KMS-11 (cell line): ENCODE measurements around the gene PTGES3L.
"Not testable (repeated sequence)": the region's sequence is repeated elsewhere in the genome, so short reads cannot be mapped to it uniquely, and the experiment has no call there.

ENCODE experiments used
- H2AFZ ChIP-seq: fragments of 200-600 bp; sonication (generic); 2 replicates; pipeline ENCODE4 v1.6.1; 2016; ENCODE audit warnings: antibody characterized with exemption, mixed run types, low read depth
- H3K27ac ChIP-seq: fragments of 200-600 bp; sonication (generic); 2 replicates; pipeline ENCODE4 v1.6.1; 2016; ENCODE audit warnings: mild to moderate bottlenecking, mixed run types
- H3K27me3 ChIP-seq: fragments of 200-600 bp; sonication (generic); 2 replicates; pipeline ENCODE4 v1.6.1; 2017; ENCODE audit warnings: mild to moderate bottlenecking, low read depth, mixed run types, moderate library complexity; ENCODE audit not compliant: insufficient read depth
- H3K36me3 ChIP-seq: fragments of 200-600 bp; sonication (generic); 2 replicates; pipeline ENCODE4 v1.6.1; 2017; ENCODE audit warnings: mild to moderate bottlenecking, mixed run types; ENCODE audit not compliant: insufficient read depth
- H3K4me1 ChIP-seq: fragments of 200-600 bp; sonication (generic); 2 replicates; pipeline ENCODE4 v1.6.1; 2016; ENCODE audit warnings: mild to moderate bottlenecking, low read depth, mixed run types; ENCODE audit not compliant: poor library complexity, severe bottlenecking
- H3K4me2 ChIP-seq: fragments of 200-600 bp; sonication (generic); 2 replicates; pipeline ENCODE4 v1.7.0; 2016; ENCODE audit warnings: mild to moderate bottlenecking, mixed run types
- H3K4me3 ChIP-seq: fragments of 200-600 bp; sonication (generic); IDR thresholded peaks from 2 replicates; pipeline ENCODE4 v1.6.1; 2017; ENCODE audit warnings: low read depth, low read length, mixed read lengths; ENCODE audit not compliant: insufficient read depth
- H3K79me2 ChIP-seq: fragments of 200-600 bp; sonication (generic); 2 replicates; pipeline ENCODE4 v1.6.1; 2016; ENCODE audit warnings: low read depth, mixed run types; ENCODE audit not compliant: insufficient read depth
- H3K9ac ChIP-seq: fragments of 200-600 bp; sonication (generic); 2 replicates; pipeline ENCODE4 v1.6.1; 2016; ENCODE audit warnings: mild to moderate bottlenecking, mixed run types
- H4K20me1 ChIP-seq: fragments of 200-600 bp; sonication (generic); 2 replicates; pipeline ENCODE4 v1.6.1; 2016; ENCODE audit warnings: mild to moderate bottlenecking, mixed run types; ENCODE audit not compliant: insufficient read depth
- CTCF ChIP-seq: fragments of 200-600 bp; sonication (generic); conservative IDR thresholded peaks from 2 replicates; pipeline ENCODE4 v1.6.1; 2017; ENCODE audit warnings: low read depth, mild to moderate bottlenecking, antibody characterized with exemption, low read length, moderate library complexity, mixed read lengths

Gene PTGES3L

GRCh38 chr17:42982266-42982665 is 2.4 kb upstream of the PTGES3L start:
- H3K36me3 ChIP-seq = no peaks in the 10 kb centered on the region; the same call in 1 of the 2 replicates
- H3K4me3 ChIP-seq = no peak overlapping the region
- peak overlapping the region; percentile 89; the same call in 1 of the 2 replicates for H3K4me2 ChIP-seq
- no peaks in the 10 kb centered on the region for H4K20me1 ChIP-seq
- no peak overlapping the region for H3K9ac ChIP-seq
- no peak for TF ChIP-seq CTCF
- no peak overlapping the region for H3K27ac ChIP-seq
- H3K4me1 ChIP-seq = peaks cover 41% of the 10 kb centered on the region
- H2AFZ ChIP-seq = no peak overlapping the region
- no peaks in the 10 kb centered on the region for H3K27me3 ChIP-seq
- H3K79me2 ChIP-seq = peaks cover 32% of the 10 kb centered on the region; the same call in 1 of the 2 replicates

DNA sequence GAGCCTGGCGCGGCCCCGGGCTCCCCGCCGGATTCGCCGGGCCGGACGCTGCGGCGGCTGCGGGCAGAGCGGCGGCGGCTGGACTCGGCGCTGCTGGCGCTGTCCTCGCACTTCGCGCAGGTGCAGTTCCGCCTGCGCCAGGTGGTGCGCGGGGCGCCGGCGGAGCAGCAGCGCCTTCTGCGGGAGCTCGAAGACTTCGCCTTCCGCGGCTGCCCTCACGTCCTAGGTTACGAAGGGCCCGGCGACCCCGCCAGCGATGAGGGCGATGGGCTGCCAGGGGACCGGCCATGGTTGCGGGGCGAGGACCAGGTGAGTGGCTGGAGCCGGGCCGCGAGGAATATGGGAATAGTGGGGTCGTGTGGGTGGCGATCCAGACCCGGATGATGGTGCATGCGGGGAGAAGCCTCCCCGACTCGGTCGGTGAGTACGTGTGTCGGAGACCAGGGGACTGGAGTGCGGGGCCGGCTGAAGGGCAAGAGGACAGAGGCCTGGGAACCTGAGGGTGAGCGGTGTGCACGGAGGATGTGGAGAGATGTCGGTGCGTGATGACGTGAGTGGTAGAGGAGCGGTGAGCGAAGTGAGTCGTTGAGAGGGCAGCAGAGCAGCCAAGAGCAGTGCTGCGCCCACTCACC is 1.0 kb upstream of the PTGES3L start:
- H3K9ac ChIP-seq = peak overlapping the region; percentile 66
- no peaks in the 10 kb centered on the region for H3K27me3 ChIP-seq
- peak overlapping the region; percentile 78 for H3K27ac ChIP-seq
- H3K4me1 ChIP-seq = peaks cover 41% of the 10 kb centered on the region
- no peak for TF ChIP-seq CTCF
- H3K4me2 ChIP-seq = peak overlapping the region; percentile 89
- no peaks in the 10 kb centered on the region for H3K36me3 ChIP-seq
- H3K79me2 ChIP-seq = peaks cover 32% of the 10 kb centered on the region; the same call in 1 of the 2 replicates
- H4K20me1 ChIP-seq = no peaks in the 10 kb centered on the region
- no peak overlapping the region for H3K4me3 ChIP-seq
- peak overlapping the region; percentile 87 for H2AFZ ChIP-seq

DNA sequence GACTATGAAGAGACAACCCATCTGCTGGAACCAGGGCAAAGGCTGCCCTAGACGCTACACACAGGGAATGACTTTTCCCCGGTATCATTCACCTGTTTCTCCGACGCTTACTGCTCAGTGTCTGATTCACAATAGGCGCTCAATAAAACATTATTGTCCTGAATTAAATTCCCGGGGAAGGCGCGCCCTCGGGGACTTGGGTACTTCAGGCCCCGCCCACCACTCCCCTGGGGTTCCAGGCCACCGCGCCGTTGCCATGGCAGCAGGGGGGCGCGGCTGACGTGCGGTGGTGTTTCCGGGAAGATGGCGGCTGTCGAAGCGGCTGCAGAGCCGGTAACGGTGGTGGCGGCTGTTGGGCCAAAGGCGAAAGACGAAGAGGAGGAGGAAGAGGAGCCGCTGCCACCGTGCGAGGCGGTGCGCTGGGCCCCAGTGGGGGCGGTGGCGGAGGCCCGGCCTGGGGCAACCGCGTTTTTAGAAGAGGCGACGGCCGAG is 440 bp upstream of the PTGES3L start, which contains the start of gene RUNDC1:
Gene RUNDC1, plus strand, starts transcription at position 292 of the 492 bp plus-strand sequence. Its CDS starts 12 bp downstream, at position 304.
- H3K4me2 ChIP-seq = peak within 1 kb of the TSS; percentile 89
- H3K27me3 ChIP-seq = no peaks in the 10 kb centered on the region
- H2AFZ ChIP-seq = peak within 1 kb of the TSS; percentile 87
- peak within 1 kb of the TSS; percentile 66 for H3K9ac ChIP-seq
- H3K79me2 ChIP-seq = peaks cover 30% of the 10 kb centered on the region; the same call in 1 of the 2 replicates
- peaks cover 35% of the 10 kb centered on the region for H3K4me1 ChIP-seq
- no peaks in the 10 kb centered on the region for H4K20me1 ChIP-seq
- peak within 1 kb of the TSS; percentile 78 for H3K27ac ChIP-seq
- no peak within 1 kb of the TSS for H3K4me3 ChIP-seq
- no peak for TF ChIP-seq CTCF
- H3K36me3 ChIP-seq = no peaks in the 10 kb centered on the region

DNA sequence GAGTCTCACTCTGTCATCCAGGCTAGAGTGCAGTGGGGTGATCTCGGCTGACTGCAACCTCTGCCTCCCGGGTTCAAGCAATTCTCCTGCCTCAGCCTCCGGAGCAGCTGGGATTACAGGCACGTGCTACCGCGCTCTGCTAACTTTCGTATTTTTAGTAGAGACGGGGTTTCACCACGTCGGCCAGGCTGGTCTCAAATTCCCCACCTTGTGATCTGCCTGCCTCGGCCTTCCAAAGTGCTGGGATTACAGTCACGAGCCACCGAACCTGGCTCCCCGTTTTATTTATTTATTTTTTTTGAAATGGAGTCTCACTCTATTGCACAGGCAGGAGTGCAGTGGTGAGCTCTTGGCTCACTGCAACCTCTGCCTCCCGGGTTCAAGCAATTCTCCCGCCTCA is 4.2 kb downstream of the PTGES3L start:
- not testable (repeated sequence) for H3K27ac ChIP-seq, H3K4me3 ChIP-seq, H4K20me1 ChIP-seq, H3K79me2 ChIP-seq, H3K4me2 ChIP-seq, H2AFZ ChIP-seq, H3K9ac ChIP-seq, H3K27me3 ChIP-seq, H3K36me3 ChIP-seq
- peaks cover 14% of the 10 kb centered on the region for H3K4me1 ChIP-seq

GRCh38 chr17:42975265-42975664 is 4.6 kb downstream of the PTGES3L start:
- Histone ChIP-seq H3K4me2 (no peak overlapping the region), H3K27me3 (no peaks in the 10 kb centered on the region), H3K36me3 (no peaks in the 10 kb centered on the region), H2AFZ (no peak overlapping the region), H4K20me1 (no peaks in the 10 kb centered on the region), H3K4me1 (peaks cover 16% of the 10 kb centered on the region), H3K27ac (no peak overlapping the region), H3K79me2 (no peaks in the 10 kb centered on the region), H3K9ac (no peak overlapping the region), H3K4me3 (no peak overlapping the region)
- TF ChIP-seq CTCF = no peak

DNA sequence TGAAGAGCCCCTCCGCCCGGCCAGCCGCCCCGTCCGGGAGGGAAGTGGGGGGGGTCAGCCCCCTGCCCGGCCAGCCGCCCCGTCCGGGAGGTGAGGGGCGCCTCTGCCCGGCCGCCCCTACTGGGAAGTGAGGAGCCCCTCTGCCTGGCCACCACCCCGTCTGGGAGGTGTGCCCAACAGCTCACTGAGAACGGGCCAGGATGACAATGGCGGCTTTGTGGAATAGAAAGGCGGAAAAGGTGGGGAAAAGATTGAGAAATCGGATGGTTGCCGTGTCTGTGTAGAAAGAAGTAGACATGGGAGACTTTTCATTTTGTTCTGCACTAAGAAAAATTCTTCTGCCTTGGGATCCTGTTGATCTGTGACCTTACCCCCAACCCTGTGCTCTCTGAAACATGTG is 6.6 kb downstream of the PTGES3L start:
- H3K4me3 ChIP-seq, H3K9ac ChIP-seq, H3K36me3 ChIP-seq, H2AFZ ChIP-seq, H3K27ac ChIP-seq, H3K79me2 ChIP-seq, H3K4me2 ChIP-seq, H4K20me1 ChIP-seq, H3K27me3 ChIP-seq: not testable (repeated sequence)
- H3K4me1 ChIP-seq = peaks cover 25% of the 10 kb centered on the region
